H9 (cell line): ENCODE data around the gene CCDC192. TPM values are rescaled to one million over a fixed set of nuclear protein-coding genes. Genes with fewer than 3 reads are reported as not detected.

ENCODE experiments used
- DNase-seq: peaks from one replicate; pipeline ENCODE4 v3.0.0-alpha.2; 2017
- H2AFZ ChIP-seq: one replicate; pipeline ENCODE4 v1.6.1; 2013; ENCODE audit warnings: mild to moderate bottlenecking, low read length, control low read depth, moderate library complexity
- H2AK5ac ChIP-seq: 2 replicates; pipeline ENCODE4 v1.6.1; 2013; ENCODE audit warnings: low read length, control low read depth, mixed read lengths; ENCODE audit not compliant: insufficient read length
- H2BK120ac ChIP-seq: one replicate; pipeline ENCODE4 v1.6.1; 2013; ENCODE audit warnings: low read depth, mild to moderate bottlenecking, low read length, control low read depth, inconsistent platforms; ENCODE audit not compliant: poor library complexity, severe bottlenecking
- H2BK12ac ChIP-seq: 2 replicates; pipeline ENCODE4 v1.6.1; 2013; ENCODE audit warnings: low read length, control low read depth, mixed read lengths, low read depth; ENCODE audit not compliant: insufficient read length
- H2BK15ac ChIP-seq: 2 replicates; pipeline ENCODE4 v1.6.1; 2013; ENCODE audit warnings: low read depth, low read length, control low read depth
- H2BK20ac ChIP-seq: one replicate; pipeline ENCODE4 v1.6.1; 2013; ENCODE audit warnings: low read depth, mild to moderate bottlenecking, low read length, control low read depth, inconsistent platforms; ENCODE audit not compliant: poor library complexity, severe bottlenecking
- H2BK5ac ChIP-seq: 2 replicates; pipeline ENCODE4 v1.6.1; 2013; ENCODE audit warnings: low read length, control low read depth, mixed read lengths; ENCODE audit not compliant: insufficient read length
- H3K14ac ChIP-seq: 2 replicates; pipeline ENCODE4 v1.6.1; 2013; ENCODE audit warnings: low read length, control low read depth; ENCODE audit not compliant: insufficient read depth
- H3K18ac ChIP-seq: 2 replicates; pipeline ENCODE4 v1.6.1; 2013; ENCODE audit warnings: low read depth, mild to moderate bottlenecking, mixed read lengths, low read length, control low read depth; ENCODE audit not compliant: insufficient read length
- H3K23ac ChIP-seq: 2 replicates; pipeline ENCODE4 v1.6.1; 2013; ENCODE audit warnings: low read length, control low read depth, mixed read lengths, low read depth; ENCODE audit not compliant: insufficient read length
- H3K23me2 ChIP-seq: 2 replicates; pipeline ENCODE4 v1.6.1; 2013; ENCODE audit warnings: low read depth, mild to moderate bottlenecking, mixed read lengths, low read length, control low read depth; ENCODE audit not compliant: insufficient read length, poor library complexity, severe bottlenecking
- H3K27ac ChIP-seq: 2 replicates; pipeline ENCODE4 v1.5.1; 2013; ENCODE audit warnings: low read length, control low read depth, mixed read lengths, low read depth; ENCODE audit not compliant: insufficient read length
- H3K27me3 ChIP-seq: 2 replicates; pipeline ENCODE4 v1.6.1; 2013; ENCODE audit warnings: low read length, control low read depth, inconsistent platforms; ENCODE audit not compliant: insufficient read depth
- H3K4ac ChIP-seq: 2 replicates; pipeline ENCODE4 v1.6.1; 2013; ENCODE audit warnings: low read depth, mild to moderate bottlenecking, control low read depth, inconsistent platforms, low read length, moderate library complexity
- H3K4me1 ChIP-seq: 2 replicates; pipeline ENCODE4 v1.6.1; 2013; ENCODE audit warnings: low read length, control low read depth, inconsistent platforms; ENCODE audit not compliant: insufficient read depth
- H3K4me2 ChIP-seq: 2 replicates; pipeline ENCODE4 v1.6.1; 2013; ENCODE audit warnings: low read length, control low read depth, mixed read lengths; ENCODE audit not compliant: insufficient read length, insufficient read depth
- H3K56ac ChIP-seq: 2 replicates; pipeline ENCODE4 v1.6.1; 2013; ENCODE audit warnings: low read depth, mild to moderate bottlenecking, mixed read lengths, low read length, control low read depth; ENCODE audit not compliant: insufficient read length
- H3K79me1 ChIP-seq: 2 replicates; pipeline ENCODE4 v1.6.1; 2013; ENCODE audit warnings: low read depth, mild to moderate bottlenecking, moderate library complexity, low read length, control low read depth, inconsistent platforms; ENCODE audit not compliant: insufficient read depth, poor library complexity, severe bottlenecking
- H3K79me2 ChIP-seq: 2 replicates; pipeline ENCODE4 v1.6.1; 2013; ENCODE audit warnings: low read length, control low read depth, inconsistent platforms; ENCODE audit not compliant: insufficient read depth
- H3K9ac ChIP-seq: 2 replicates; pipeline ENCODE4 v1.6.1; 2013; ENCODE audit warnings: low read length, control low read depth, mixed read lengths; ENCODE audit not compliant: insufficient read length; ENCODE audit errors: extremely low read depth
- H3K9me3 ChIP-seq: one replicate; pipeline ENCODE4 v1.6.1; 2013; ENCODE audit warnings: low read depth, low read length, inconsistent platforms; ENCODE audit not compliant: control insufficient read depth
- H3T11ph ChIP-seq: one replicate; pipeline ENCODE4 v1.6.1; 2013; ENCODE audit warnings: mild to moderate bottlenecking, low read length, control low read depth, inconsistent platforms
- H4K20me1 ChIP-seq: one replicate; pipeline ENCODE4 v1.6.1; 2013; ENCODE audit not compliant: control insufficient read depth, insufficient read length, insufficient read depth
- H4K5ac ChIP-seq: 2 replicates; pipeline ENCODE4 v1.6.1; 2013; ENCODE audit warnings: low read depth, mild to moderate bottlenecking, mixed read lengths, low read length, control low read depth; ENCODE audit not compliant: insufficient read length
- H4K8ac ChIP-seq: replicated peaks from 2 replicates; pipeline ENCODE4 v1.6.1; 2013; ENCODE audit warnings: low read length, control low read depth, mixed read lengths, low read depth; ENCODE audit not compliant: insufficient read length
- H4K91ac ChIP-seq: 2 replicates; pipeline ENCODE4 v1.6.1; 2013; ENCODE audit warnings: low read depth, mild to moderate bottlenecking, moderate library complexity, mixed read lengths, low read length, control low read depth; ENCODE audit not compliant: insufficient read length
- H3K27ac Mint-ChIP-seq, 3 experiments: 2 replicates in 2 of 3; 3 replicates in 1 of 3; pipeline ENCODE4 v1.8.0; 2020 to 2021; ENCODE audit warnings: mixed read lengths in 3 of 3, mild to moderate bottlenecking in 1 of 3, moderate library complexity in 1 of 3
- H3K27me3 Mint-ChIP-seq: 2 replicates; pipeline ENCODE4 v1.8.0; 2021; ENCODE audit warnings: low read depth, mild to moderate bottlenecking, moderate library complexity, mixed read lengths
- H3K36me3 Mint-ChIP-seq, 3 experiments: 2 replicates in 2 of 3; 3 replicates in 1 of 3; pipeline ENCODE4 v1.8.0; 2020 to 2021; ENCODE audit warnings: low read depth in 3 of 3, mixed read lengths in 3 of 3; ENCODE audit not compliant: insufficient read depth in 1 of 3
- H3K4me1 Mint-ChIP-seq, 2 experiments: 2 replicates each; pipeline ENCODE4 v1.8.0; 2020; ENCODE audit warnings: mixed read lengths in 2 of 2
- H3K4me3 Mint-ChIP-seq, 2 experiments: 2 replicates in 1 of 2; 3 replicates in 1 of 2; pipeline ENCODE4 v1.8.0; 2020 to 2021; ENCODE audit warnings: mild to moderate bottlenecking in 2 of 2, mixed read lengths in 2 of 2, moderate library complexity in 1 of 2
- H3K9me3 Mint-ChIP-seq, 2 experiments: 2 replicates in 1 of 2; 3 replicates in 1 of 2; pipeline ENCODE4 v1.8.0; 2020; ENCODE audit warnings: mild to moderate bottlenecking in 2 of 2, mixed read lengths in 2 of 2, moderate library complexity in 1 of 2
- total RNA-seq: library from RNA; stranded (reverse); gene quantifications from 2 replicates; pipeline ENCODE4 v1.2.1, GENCODE V29; 2021
- TF ChIP-seq, protein P1 (sequence below): fragments of 200-600 bp; sonication (generic); conservative IDR thresholded peaks from 3 replicates; pipeline ENCODE4 v1.8.0; 2021; ENCODE audit warnings: antibody characterized with exemption, mild to moderate bottlenecking

The CCDC192 gene
- total RNA-seq, 1 experiment from 2014 or later, result not detected

DNA sequence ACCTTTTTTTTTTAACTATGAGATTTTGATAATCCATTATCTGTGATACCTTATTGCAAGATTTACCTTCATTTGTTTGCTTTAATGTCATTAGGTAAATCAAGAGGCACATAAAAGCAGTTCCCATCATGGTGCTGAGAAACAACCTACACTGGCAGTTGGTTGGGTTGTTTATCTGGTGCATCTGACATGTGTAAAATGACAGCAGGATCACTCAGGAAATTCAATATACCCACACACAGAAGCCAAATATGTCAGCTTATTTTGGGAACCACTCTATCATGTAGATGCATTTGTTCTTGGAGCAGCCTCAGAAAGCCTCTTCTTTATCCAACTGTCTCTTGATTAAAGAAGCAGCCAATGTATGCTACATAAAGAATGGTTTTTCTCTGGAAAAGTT lies 7.8 kb upstream of the CCDC192 start:
- no peak overlapping the region for H3K27ac ChIP-seq
- H2BK15ac ChIP-seq, result no peak overlapping the region
- DNase-seq, result no peak
- Mint-ChIP-seq H3K27me3 (no peaks in the 10 kb centered on the region), H3K36me3 (no peaks in the 10 kb centered on the region), H3K9me3 (no peaks in the 10 kb centered on the region), H3K4me1 (peaks cover 0 to 2% of the 10 kb centered on the region in 2 experiments; a peak in 2 of 4 replicates), H3K27ac (no peak overlapping the region), H3K4me3 (no peak overlapping the region)
- H2AK5ac ChIP-seq, result no peak overlapping the region
- H3K79me2 ChIP-seq, result no peaks in the 10 kb centered on the region
- H4K8ac ChIP-seq, result no peak overlapping the region
- no peak overlapping the region for H2BK12ac ChIP-seq
- TF ChIP-seq, protein P1, sequence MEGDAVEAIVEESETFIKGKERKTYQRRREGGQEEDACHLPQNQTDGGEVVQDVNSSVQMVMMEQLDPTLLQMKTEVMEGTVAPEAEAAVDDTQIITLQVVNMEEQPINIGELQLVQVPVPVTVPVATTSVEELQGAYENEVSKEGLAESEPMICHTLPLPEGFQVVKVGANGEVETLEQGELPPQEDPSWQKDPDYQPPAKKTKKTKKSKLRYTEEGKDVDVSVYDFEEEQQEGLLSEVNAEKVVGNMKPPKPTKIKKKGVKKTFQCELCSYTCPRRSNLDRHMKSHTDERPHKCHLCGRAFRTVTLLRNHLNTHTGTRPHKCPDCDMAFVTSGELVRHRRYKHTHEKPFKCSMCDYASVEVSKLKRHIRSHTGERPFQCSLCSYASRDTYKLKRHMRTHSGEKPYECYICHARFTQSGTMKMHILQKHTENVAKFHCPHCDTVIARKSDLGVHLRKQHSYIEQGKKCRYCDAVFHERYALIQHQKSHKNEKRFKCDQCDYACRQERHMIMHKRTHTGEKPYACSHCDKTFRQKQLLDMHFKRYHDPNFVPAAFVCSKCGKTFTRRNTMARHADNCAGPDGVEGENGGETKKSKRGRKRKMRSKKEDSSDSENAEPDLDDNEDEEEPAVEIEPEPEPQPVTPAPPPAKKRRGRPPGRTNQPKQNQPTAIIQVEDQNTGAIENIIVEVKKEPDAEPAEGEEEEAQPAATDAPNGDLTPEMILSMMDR, result no peak
- no peak overlapping the region for H3K56ac ChIP-seq
- no peaks in the 10 kb centered on the region for H3K27me3 ChIP-seq
- H4K91ac ChIP-seq, result no peak overlapping the region
- H2BK20ac ChIP-seq, result no peak overlapping the region
- H2AFZ ChIP-seq, result no peak overlapping the region
- no peak overlapping the region for H3K14ac ChIP-seq
- no peaks in the 10 kb centered on the region for H3K23me2 ChIP-seq
- H3K4ac ChIP-seq, result no peak overlapping the region
- no peaks in the 10 kb centered on the region for H3K9me3 ChIP-seq
- H3K18ac ChIP-seq, result no peak overlapping the region
- H3K4me1 ChIP-seq, result no peaks in the 10 kb centered on the region
- H4K20me1 ChIP-seq, result no peaks in the 10 kb centered on the region
- no peak overlapping the region for H3K9ac ChIP-seq
- H2BK120ac ChIP-seq, result no peak overlapping the region
- no peak overlapping the region for H3K4me2 ChIP-seq
- no peak overlapping the region for H3T11ph ChIP-seq
- no peak overlapping the region for H4K5ac ChIP-seq
- H3K79me1 ChIP-seq, result no peaks in the 10 kb centered on the region
- H3K23ac ChIP-seq, result no peak overlapping the region
- no peak overlapping the region for H2BK5ac ChIP-seq
